Smooth muscle cell (in vitro differentiated cells): ENCODE measurements around the gene GOLGA6A. TPM values are rescaled to one million over a fixed set of nuclear protein-coding genes. Genes with fewer than 3 reads are reported as not detected.
A peak's percentile ranks its signal among the peaks of the same experiment; 100 is the strongest.

ENCODE experiments used
- DNase-seq: peaks from one replicate; lab custom pipeline; 2025; ENCODE audit not compliant: unreplicated experiment; lab: John Stamatoyannopoulos, UW
- H2AFZ ChIP-seq: fragments of 200-600 bp; sonication (generic); 2 replicates; pipeline ENCODE4 v1.6.0; 2016; ENCODE audit warnings: antibody characterized with exemption, low read depth, mild to moderate bottlenecking
- H3F3A ChIP-seq: fragments of 200-600 bp; sonication (generic); 2 replicates; pipeline ENCODE4 v1.6.0; 2017; ENCODE audit warnings: antibody characterized with exemption, low read depth
- H3K27ac ChIP-seq: fragments of 200-600 bp; sonication (generic); 2 replicates; pipeline ENCODE4 v1.5.1; 2016; ENCODE audit warnings: low read depth, mild to moderate bottlenecking
- H3K27me3 ChIP-seq: fragments of 200-600 bp; sonication (generic); 2 replicates; pipeline ENCODE4 v1.6.1; 2016; ENCODE audit warnings: low read depth, mild to moderate bottlenecking
- H3K36me3 ChIP-seq: fragments of 200-600 bp; sonication (generic); 2 replicates; pipeline ENCODE4 v1.5.1; 2016; ENCODE audit warnings: low read depth
- H3K4me1 ChIP-seq: fragments of 200-600 bp; sonication (generic); 2 replicates; pipeline ENCODE4 v1.5.1; 2016; ENCODE audit warnings: low read depth
- H3K4me2 ChIP-seq: fragments of 200-600 bp; sonication (generic); 2 replicates; pipeline ENCODE4 v1.6.0; 2016; ENCODE audit warnings: mild to moderate bottlenecking
- H3K4me3 ChIP-seq: fragments of 200-600 bp; sonication (generic); 2 replicates; pipeline ENCODE4 v1.5.1; 2016; ENCODE audit warnings: mild to moderate bottlenecking
- H3K79me2 ChIP-seq: fragments of 200-600 bp; sonication (generic); 2 replicates; pipeline ENCODE4 v1.6.0; 2016; ENCODE audit warnings: low read depth, mild to moderate bottlenecking
- H3K9ac ChIP-seq: fragments of 200-600 bp; sonication (generic); 2 replicates; pipeline ENCODE4 v1.6.0; 2016; ENCODE audit warnings: low read depth
- H3K9me3 ChIP-seq: fragments of 200-600 bp; sonication (generic); replicated peaks from 2 replicates; pipeline ENCODE4 v1.5.1; 2016; ENCODE audit warnings: low read depth
- H4K20me1 ChIP-seq: fragments of 200-600 bp; sonication (generic); 2 replicates; pipeline ENCODE4 v1.6.0; 2016; ENCODE audit warnings: low read depth
- CTCF ChIP-seq: fragments of 200-600 bp; sonication (generic); IDR thresholded peaks from 2 replicates; pipeline ENCODE4 v1.5.1; 2017; ENCODE audit warnings: borderline replicate concordance, mild to moderate bottlenecking, antibody characterized with exemption; ENCODE audit not compliant: insufficient read depth, poor library complexity, severe bottlenecking
- WGBS: methylation state at CpG from one replicate; pipeline ENCODE4 v1.1.7; 2016; ENCODE audit warnings: low lambda C conversion rate; 5-methylcytosine and 5-hydroxymethylcytosine counted together
- polyA plus RNA-seq: library from polyadenylated mRNA; unstranded; fragments of >200 nt; fragmentation: Nextera tagmentation; extraction: Ambion mirVana; gene quantifications from 2 replicates; pipeline ENCODE4 v1.2.1, GENCODE V29; 2016
- total RNA-seq: library from RNA; depleted of rRNA; stranded (reverse); fragments of >200 nt; gene quantifications from 2 replicates; pipeline ENCODE4 v1.2.3, GENCODE V29; 2014

Gene GOLGA6A
- total and polyA plus RNA-seq, 2 experiments from 2014 or later: 0.13 TPM; not detected in 1

GRCh38 chr15:74050556-74051234 lies 31.7 kb downstream of the GOLGA6A start:
- TF ChIP-seq CTCF: no peak
- Histone ChIP-seq H2AFZ (no peak overlapping the region), H3K4me1 (no peaks in the 10 kb centered on the region), H3K27me3 (no peaks in the 10 kb centered on the region), H3K36me3 (no peaks in the 10 kb centered on the region), H3F3A (peaks cover 7% of the 10 kb centered on the region), H3K9ac (peak overlapping the region; percentile 36), H3K9me3 (no peaks in the 10 kb centered on the region), H4K20me1 (no peaks in the 10 kb centered on the region), H3K4me2 (peak overlapping the region; percentile 44), H3K27ac (peak overlapping the region; percentile 83), H3K79me2 (no peaks in the 10 kb centered on the region), H3K4me3 (no peak overlapping the region)
- 81% methylated on average over 8 of the region's 8 CpGs for WGBS
- no peak for DNase-seq

- no peaks in the 10 kb centered on the region for H3K9me3 ChIP-seq
- no peaks in the 10 kb centered on the region for H3K27me3 ChIP-seq
- no peaks in the 10 kb centered on the region for H3K79me2 ChIP-seq
- no peak for DNase-seq
- H2AFZ ChIP-seq: no peak overlapping the region
- no peak overlapping the region for H3K4me3 ChIP-seq
- TF ChIP-seq CTCF: no peak
- H3K4me1 ChIP-seq: no peaks in the 10 kb centered on the region
- H3K9ac ChIP-seq: no peak overlapping the region
- peaks cover 7% of the 10 kb centered on the region for H3F3A ChIP-seq
- 84% methylated on average over 5 of the region's 5 CpGs for WGBS
- no peaks in the 10 kb centered on the region for H4K20me1 ChIP-seq
- peak overlapping the region; percentile 83 for H3K27ac ChIP-seq
- H3K36me3 ChIP-seq: no peaks in the 10 kb centered on the region
- no peak overlapping the region for H3K4me2 ChIP-seq
Measured at GRCh38 chr15:74050127-74050526, 32.2 kb downstream of the GOLGA6A start.

- Histone ChIP-seq H2AFZ (no peak overlapping the region), H4K20me1 (no peaks in the 10 kb centered on the region)
- 91% methylated on average over 7 of the region's 7 CpGs for WGBS
Measured at GRCh38 chr15:74046275-74046674, 36.1 kb downstream of the GOLGA6A start.

More at GRCh38 chr15:74046275-74046674, 36.1 kb downstream of the GOLGA6A start:
- Histone ChIP-seq H3K9ac (no peak overlapping the region), H3K36me3 (no peaks in the 10 kb centered on the region), H3K27ac (no peak overlapping the region), H3K9me3 (no peaks in the 10 kb centered on the region), H3K4me1 (peaks cover 3% of the 10 kb centered on the region), H3K4me2 (no peak overlapping the region), H3K79me2 (no peaks in the 10 kb centered on the region), H3K4me3 (no peak overlapping the region), H3K27me3 (no peaks in the 10 kb centered on the region), H3F3A (no peaks in the 10 kb centered on the region)
- DNase-seq: no peak
- TF ChIP-seq CTCF: no peak
